Epithelial cell of proximal tubule (primary cell): ENCODE measurements around the gene MTMR3. TPM values are rescaled to one million over a fixed set of nuclear protein-coding genes. Genes with fewer than 3 reads are reported as not detected.

Experiments
- DNase-seq: peaks from one replicate; pipeline ENCODE4 v3.0.0-alpha.2; 2011; ENCODE audit warnings: low read depth
- H3K4me3 ChIP-seq: 2 replicates; pipeline ENCODE4 v1.5.1; 2011; ENCODE audit warnings: low read depth, mild to moderate bottlenecking, low read length
- total RNA-seq: library from RNA; depleted of rRNA; stranded (reverse); fragments of >200 nt; gene quantifications from 2 replicates; pipeline ENCODE4 v1.2.3, GENCODE V29; 2015
- TF ChIP-seq, protein P1 (sequence below): conservative IDR thresholded peaks from 2 replicates; pipeline ENCODE4 v1.5.1; 2012; ENCODE audit warnings: low read depth, mild to moderate bottlenecking, low read length

Gene MTMR3
- total RNA-seq, 1 donor from 2014 or later = 36.4 TPM

DNA sequence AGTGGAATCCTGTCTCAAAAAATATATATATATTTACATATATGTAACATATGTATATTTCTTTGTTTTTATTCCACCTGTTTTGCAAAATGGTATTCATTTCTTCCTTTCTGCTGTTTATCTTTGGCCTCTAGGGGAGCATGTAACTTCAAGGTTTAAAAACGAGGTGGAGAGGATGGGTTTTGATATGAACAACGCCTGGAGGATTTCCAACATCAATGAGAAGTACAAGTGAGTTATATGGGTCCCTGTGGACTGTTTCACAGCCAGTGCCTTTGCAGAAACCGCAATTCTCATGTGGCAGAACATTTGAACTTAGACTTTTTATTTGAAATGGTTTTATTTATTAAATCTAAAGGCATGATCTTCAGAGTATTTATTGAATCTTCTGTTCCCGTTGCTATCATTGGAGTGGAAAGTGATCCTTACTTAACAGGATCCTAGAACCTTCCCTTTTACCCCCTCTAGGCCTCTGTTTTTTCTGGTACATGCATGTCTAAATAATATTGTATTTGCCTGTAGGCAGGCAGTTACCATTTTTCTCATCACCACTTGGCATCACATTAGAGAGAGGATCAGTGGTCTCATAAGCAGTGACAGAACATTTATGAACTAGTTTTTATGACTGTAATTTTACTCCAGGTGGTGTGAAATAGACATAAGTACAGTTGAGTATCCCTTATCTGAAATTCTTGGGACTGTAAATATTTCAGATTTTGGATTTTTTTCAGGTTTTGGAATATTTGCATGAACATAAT lies 115.8 kb downstream of the MTMR3 start:
- TF ChIP-seq, protein P1, sequence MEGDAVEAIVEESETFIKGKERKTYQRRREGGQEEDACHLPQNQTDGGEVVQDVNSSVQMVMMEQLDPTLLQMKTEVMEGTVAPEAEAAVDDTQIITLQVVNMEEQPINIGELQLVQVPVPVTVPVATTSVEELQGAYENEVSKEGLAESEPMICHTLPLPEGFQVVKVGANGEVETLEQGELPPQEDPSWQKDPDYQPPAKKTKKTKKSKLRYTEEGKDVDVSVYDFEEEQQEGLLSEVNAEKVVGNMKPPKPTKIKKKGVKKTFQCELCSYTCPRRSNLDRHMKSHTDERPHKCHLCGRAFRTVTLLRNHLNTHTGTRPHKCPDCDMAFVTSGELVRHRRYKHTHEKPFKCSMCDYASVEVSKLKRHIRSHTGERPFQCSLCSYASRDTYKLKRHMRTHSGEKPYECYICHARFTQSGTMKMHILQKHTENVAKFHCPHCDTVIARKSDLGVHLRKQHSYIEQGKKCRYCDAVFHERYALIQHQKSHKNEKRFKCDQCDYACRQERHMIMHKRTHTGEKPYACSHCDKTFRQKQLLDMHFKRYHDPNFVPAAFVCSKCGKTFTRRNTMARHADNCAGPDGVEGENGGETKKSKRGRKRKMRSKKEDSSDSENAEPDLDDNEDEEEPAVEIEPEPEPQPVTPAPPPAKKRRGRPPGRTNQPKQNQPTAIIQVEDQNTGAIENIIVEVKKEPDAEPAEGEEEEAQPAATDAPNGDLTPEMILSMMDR = peak; percentile 13
- no peak overlapping the region for H3K4me3 ChIP-seq
- no peak for DNase-seq

DNA sequence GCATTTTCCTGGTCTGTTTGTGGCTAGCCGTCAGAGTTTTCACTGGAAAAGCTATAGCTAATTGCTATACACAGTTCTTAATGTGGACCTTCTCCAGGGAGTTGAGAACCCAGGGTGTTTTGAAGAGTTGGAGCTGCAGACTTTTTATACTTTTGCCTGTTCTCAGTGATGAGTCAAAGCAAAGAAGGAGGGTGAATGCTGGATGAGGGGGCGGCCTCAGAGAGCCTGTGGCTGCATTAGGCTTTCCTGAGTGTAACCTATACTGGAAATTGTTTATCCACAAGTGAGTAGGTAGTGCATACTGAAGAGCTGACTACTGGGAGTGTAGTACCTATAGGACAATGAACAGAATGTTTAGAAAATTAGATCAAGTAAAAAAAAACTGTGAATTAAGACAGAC lies 117.6 kb downstream of the MTMR3 start:
- TF ChIP-seq, protein P1 = no peak
- no peak overlapping the region for H3K4me3 ChIP-seq
- DNase-seq = no peak

DNA sequence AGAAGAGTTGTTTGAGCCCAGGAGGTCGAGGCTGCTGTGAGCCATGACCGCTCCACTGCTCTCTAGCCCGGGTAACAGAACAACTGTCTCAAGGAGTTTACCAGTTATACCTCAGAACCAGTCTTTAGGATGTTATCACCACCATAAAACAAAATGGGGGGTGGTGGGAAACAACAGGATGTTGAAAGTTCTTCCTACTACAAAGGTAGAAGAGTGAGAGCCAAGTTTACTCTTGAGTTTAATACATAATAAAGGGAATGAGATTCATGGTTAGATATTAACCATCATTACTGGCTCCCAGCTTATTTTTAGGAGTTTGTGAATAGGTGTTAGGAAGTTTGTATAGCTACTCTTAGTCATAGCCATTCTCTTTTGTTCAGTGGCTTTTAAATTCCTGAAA lies 118.5 kb downstream of the MTMR3 start:
- TF ChIP-seq, protein P1 = no peak
- DNase-seq = peak; percentile 67
- H3K4me3 ChIP-seq = no peak overlapping the region

DNA sequence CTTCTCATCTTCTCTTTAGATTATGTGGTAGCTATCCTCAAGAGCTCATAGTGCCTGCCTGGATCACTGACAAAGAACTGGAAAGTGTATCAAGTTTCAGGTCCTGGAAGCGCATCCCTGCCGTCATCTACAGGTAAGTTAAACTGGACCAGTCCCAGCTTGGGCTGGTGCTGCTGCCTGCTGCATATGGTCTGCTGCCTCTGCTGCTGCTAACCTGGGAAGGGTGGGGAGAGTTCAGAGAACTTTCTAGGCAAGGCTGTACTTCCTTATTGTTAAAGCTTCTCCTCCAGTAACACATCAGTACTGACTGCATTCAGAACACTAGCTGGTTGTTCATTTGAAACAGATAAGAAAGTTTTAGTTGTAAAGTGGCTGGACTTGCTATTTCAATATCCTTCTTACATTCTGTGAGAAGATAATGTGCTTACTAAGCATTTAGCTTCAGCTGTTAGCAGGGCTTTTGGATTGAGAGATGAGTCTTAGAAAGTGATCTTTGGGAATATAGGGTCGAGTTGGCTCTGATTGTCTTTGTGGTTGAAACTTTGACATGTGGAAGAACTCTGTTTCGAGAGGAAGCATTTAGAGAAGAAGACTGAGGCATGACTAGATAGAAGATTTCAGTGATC lies 120.0 kb downstream of the MTMR3 start:
- TF ChIP-seq, protein P1 = no peak
- H3K4me3 ChIP-seq = no peak overlapping the region
- no peak for DNase-seq

DNA sequence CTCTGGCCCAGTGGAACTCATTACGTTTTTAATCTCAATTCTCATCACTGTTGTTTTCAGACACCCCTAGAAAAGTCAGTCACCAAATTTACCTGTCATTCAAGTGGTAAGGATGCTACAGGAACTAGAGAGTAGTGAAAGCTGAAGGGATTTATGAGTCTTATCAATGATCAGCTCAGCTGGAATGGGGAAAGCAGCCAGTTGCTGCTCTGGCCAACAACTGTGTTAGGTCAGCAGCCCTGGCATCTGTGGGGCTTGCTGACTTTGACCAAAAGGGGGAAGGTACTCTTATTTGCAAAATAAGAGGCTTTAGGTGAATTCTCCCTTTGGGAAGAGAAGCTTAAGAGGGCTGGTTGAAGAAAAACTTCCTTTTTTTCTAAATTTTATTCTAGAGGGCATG lies 121.1 kb downstream of the MTMR3 start:
- DNase-seq = no peak
- TF ChIP-seq, protein P1 = no peak

DNA sequence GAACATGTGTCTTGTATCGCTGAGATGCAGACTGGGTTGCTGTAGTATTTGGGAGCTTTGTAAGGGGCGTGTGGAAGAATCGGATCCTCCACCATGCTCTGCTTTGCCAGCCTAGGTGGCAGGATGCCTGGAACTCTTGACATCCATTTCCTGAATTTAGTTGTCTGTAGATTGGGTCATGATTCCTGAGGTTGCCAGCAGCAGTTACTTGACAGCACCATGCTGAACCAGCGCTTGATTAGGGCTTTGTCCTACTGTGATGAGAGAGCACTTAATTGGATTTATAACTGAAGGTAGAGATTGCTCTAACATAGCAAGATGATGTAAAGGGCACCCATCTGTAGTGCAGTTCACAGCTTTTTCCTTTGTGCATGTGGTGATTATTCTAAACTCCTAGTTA lies 121.7 kb downstream of the MTMR3 start:
- DNase-seq = no peak
- no peak overlapping the region for H3K4me3 ChIP-seq
- TF ChIP-seq, protein P1 = no peak

More for the DNA sequence above, 121.1 kb downstream of the MTMR3 start:
- no peak overlapping the region for H3K4me3 ChIP-seq

DNA sequence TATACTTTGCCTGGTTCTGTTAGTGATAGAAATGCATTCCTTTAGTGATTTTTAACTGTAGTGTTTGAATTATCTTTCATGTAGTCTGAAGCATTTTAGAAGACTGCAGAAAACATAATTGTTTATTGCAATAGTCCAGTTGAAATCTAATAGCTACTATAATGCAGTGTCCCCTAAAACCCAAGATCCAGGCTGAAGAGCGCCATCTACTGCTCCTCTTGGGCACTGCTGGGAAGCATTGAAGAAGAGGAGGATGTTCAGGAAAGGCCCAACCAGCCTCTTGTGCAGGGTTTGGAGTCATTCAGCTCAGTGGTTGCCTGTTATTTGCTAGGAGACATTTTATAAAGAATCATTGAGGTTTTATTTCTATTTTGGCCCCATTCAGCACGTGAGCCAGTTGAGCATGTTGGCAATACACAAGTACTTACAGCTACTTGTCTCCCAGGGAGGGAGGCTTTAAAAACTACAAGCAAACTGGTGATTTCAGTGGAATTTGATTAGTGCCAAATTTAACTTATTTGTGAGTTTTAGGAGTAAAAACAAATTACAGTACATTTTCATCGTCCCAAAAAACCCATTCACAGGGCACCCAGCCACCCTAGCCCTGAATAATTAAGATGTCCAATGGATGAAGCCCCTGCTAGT lies 122.4 kb downstream of the MTMR3 start:
- H3K4me3 ChIP-seq = no peak overlapping the region
- TF ChIP-seq, protein P1 = peak; percentile 100
- DNase-seq = no peak
